H1 (cell line): Measurements from ENCODE around the gene MBD5. TPM values are rescaled to one million over a fixed set of nuclear protein-coding genes. Genes with fewer than 3 reads are reported as not detected.

ENCODE experiments used
- CTCF ChIA-PET: fragments of 300-600 bp; sonication (Branson Sonifier 250); formaldehyde crosslinking; loops from one replicate; lab custom pipeline; 2021; ENCODE audit not compliant: partially characterized antibody; lab: Charles Lee
- POLR2A ChIA-PET: fragments of 300-600 bp; sonication (Branson Sonifier 250); formaldehyde crosslinking; loops from one replicate; lab custom pipeline; 2021; ENCODE audit warnings: inconsistent platforms; ENCODE audit not compliant: partially characterized antibody; lab: Charles Lee
- DNase-seq, 2 experiments: peaks; one replicate each; pipeline versions ENCODE4 v3.0.0 to v3.0.0-alpha.2; 2010 to 2022; ENCODE audit warnings: low spot score in 2 of 2, low read depth in 1 of 2, mixed read lengths in 1 of 2
- FAIRE-seq: peaks from 2 replicates; lab custom pipeline; 2011; peaks lifted over from hg19 to GRCh38; lab: Jason Lieb, UNC
- H2AFZ ChIP-seq: 2 replicates; pipeline ENCODE4 v1.8.1; 2012; ENCODE audit warnings: low read length, inconsistent platforms
- H2AK5ac ChIP-seq: 2 replicates; pipeline ENCODE4 v1.6.1; 2013; ENCODE audit warnings: low read depth, low read length
- H2BK120ac ChIP-seq: replicated peaks from 2 replicates; pipeline ENCODE3; 2013; ENCODE audit warnings: low read depth, low read length, inconsistent platforms
- H2BK12ac ChIP-seq: 2 replicates; pipeline ENCODE4 v1.6.1; 2013; ENCODE audit warnings: low read depth, low read length
- H2BK15ac ChIP-seq: 2 replicates; pipeline ENCODE4 v1.6.1; 2013; ENCODE audit warnings: low read length
- H2BK20ac ChIP-seq: 2 replicates; pipeline ENCODE4 v1.6.1; 2013; ENCODE audit warnings: low read length
- H2BK5ac ChIP-seq: 2 replicates; pipeline ENCODE4 v1.6.1; 2013; ENCODE audit warnings: low read depth, low read length
- H3K14ac ChIP-seq: 2 replicates; pipeline ENCODE4 v1.6.1; 2013; ENCODE audit warnings: inconsistent platforms; ENCODE audit not compliant: insufficient read length
- H3K18ac ChIP-seq: 2 replicates; pipeline ENCODE4 v1.6.1; 2013; ENCODE audit warnings: low read length; ENCODE audit errors: extremely low read depth
- H3K23ac ChIP-seq: 2 replicates; pipeline ENCODE4 v1.6.1; 2013; ENCODE audit warnings: inconsistent platforms; ENCODE audit not compliant: insufficient read length
- H3K23me2 ChIP-seq: 2 replicates; pipeline ENCODE4 v1.6.1; 2013; ENCODE audit warnings: low read depth, low read length
- H3K27ac ChIP-seq: 2 replicates; pipeline ENCODE4 v1.6.1; 2011; ENCODE audit warnings: low read depth, low read length, inconsistent platforms
- H3K27me3 ChIP-seq, 4 experiments: replicated peaks in 1 of 4; 1 replicate in 1 of 4; 2 replicates in 3 of 4; pipeline versions ENCODE4 v1.6.1 to v1.8.1; 2011 to 2013; ENCODE audit warnings: low read length in 3 of 4, mild to moderate bottlenecking in 3 of 4, inconsistent platforms in 2 of 4, mixed read lengths in 2 of 4, moderate library complexity in 1 of 4; ENCODE audit not compliant: control insufficient read depth in 3 of 4, insufficient read depth in 3 of 4; ENCODE audit errors: extremely low read depth in 1 of 4
- H3K36me3 ChIP-seq, 4 experiments: 2 replicates each; pipeline versions ENCODE4 v1.6.1 to v1.8.1; 2011 to 2013; ENCODE audit warnings: mild to moderate bottlenecking in 4 of 4, low read length in 3 of 4, moderate library complexity in 2 of 4, control low read depth in 1 of 4, inconsistent platforms in 1 of 4; ENCODE audit not compliant: insufficient read depth in 4 of 4, control insufficient read depth in 2 of 4
- H3K4ac ChIP-seq: replicated peaks from 2 replicates; pipeline ENCODE3; 2013; ENCODE audit warnings: low read length, low read depth, mixed read lengths, inconsistent platforms; ENCODE audit not compliant: insufficient read length
- H3K4me1 ChIP-seq, 4 experiments: replicated peaks in 1 of 4; 1 replicate in 1 of 4; 2 replicates in 3 of 4; pipeline versions ENCODE4 v1.6.1 to v1.8.1; 2011 to 2013; ENCODE audit warnings: low read length in 3 of 4, inconsistent platforms in 2 of 4, mixed read lengths in 1 of 4; ENCODE audit not compliant: insufficient read depth in 4 of 4, control insufficient read depth in 3 of 4
- H3K4me2 ChIP-seq, 2 experiments: 2 replicates each; pipeline versions ENCODE4 v1.6.1 to v1.8.1; 2011 to 2013; ENCODE audit warnings: low read depth in 2 of 2, low read length in 2 of 2, control low read depth in 1 of 2, inconsistent platforms in 1 of 2, mild to moderate bottlenecking in 1 of 2; ENCODE audit not compliant: insufficient read depth in 1 of 2
- H3K4me3 ChIP-seq, 4 experiments: fragments of 200-600, 300-600 bp in 1 of 4; sonication (generic), shearing (Covaris generic), sonication (Bioruptor Twin) in 1 of 4; 2 replicates each; pipeline versions ENCODE4 v1.5.1 to v1.8.1; 2011 to 2016; ENCODE audit warnings: low read length in 4 of 4, low read depth in 3 of 4, control low read depth in 2 of 4, inconsistent platforms in 2 of 4, mild to moderate bottlenecking in 2 of 4, mixed read lengths in 1 of 4, moderate library complexity in 1 of 4; ENCODE audit not compliant: insufficient read depth in 2 of 4; ENCODE audit errors: extremely low read depth in 1 of 4
- H3K56ac ChIP-seq: replicated peaks from 2 replicates; pipeline ENCODE3; 2013; ENCODE audit warnings: low read depth, mild to moderate bottlenecking, mixed read lengths, low read length, inconsistent platforms; ENCODE audit not compliant: insufficient read length
- H3K79me1 ChIP-seq: 2 replicates; pipeline ENCODE4 v1.6.1; 2013; ENCODE audit warnings: low read depth, low read length, control low read depth
- H3K79me2 ChIP-seq, 2 experiments: 2 replicates each; pipeline versions ENCODE4 v1.6.1 to v1.8.1; 2012 to 2013; ENCODE audit warnings: low read length in 2 of 2, mild to moderate bottlenecking in 2 of 2, inconsistent platforms in 1 of 2; ENCODE audit not compliant: insufficient read depth in 2 of 2, control insufficient read depth in 1 of 2
- H3K9ac ChIP-seq, 4 experiments: replicated peaks in 1 of 4; 1 replicate in 1 of 4; 2 replicates in 3 of 4; pipeline versions ENCODE4 v1.6.1 to v1.8.1; 2011 to 2013; ENCODE audit warnings: low read depth in 3 of 4, low read length in 3 of 4, control low read depth in 2 of 4, mild to moderate bottlenecking in 2 of 4, moderate library complexity in 2 of 4, inconsistent platforms in 1 of 4; ENCODE audit errors: extremely low read depth in 1 of 4
- H3K9me3 ChIP-seq, 2 experiments: 2 replicates each; pipeline versions ENCODE4 v1.6.1 to v1.8.1; 2012 to 2013; ENCODE audit warnings: mild to moderate bottlenecking in 2 of 2, moderate library complexity in 2 of 2, control low read depth in 1 of 2, inconsistent platforms in 1 of 2, low read depth in 1 of 2, low read length in 1 of 2, mixed read lengths in 1 of 2; ENCODE audit not compliant: insufficient read depth in 2 of 2
- H4K20me1 ChIP-seq, 2 experiments: replicated peaks in 1 of 2; 2 replicates each; pipeline versions ENCODE3 to v1.8.1; 2011 to 2013; ENCODE audit warnings: inconsistent platforms in 2 of 2, low read length in 2 of 2, mild to moderate bottlenecking in 1 of 2; ENCODE audit not compliant: insufficient read depth in 2 of 2, control insufficient read depth in 1 of 2
- H4K5ac ChIP-seq: 2 replicates; pipeline ENCODE4 v1.6.1; 2013; ENCODE audit warnings: low read length, low read depth, mixed read lengths, inconsistent platforms; ENCODE audit not compliant: insufficient read length
- H4K8ac ChIP-seq: 2 replicates; pipeline ENCODE4 v1.8.0; 2013; ENCODE audit warnings: mild to moderate bottlenecking, moderate library complexity, low read length, inconsistent platforms; ENCODE audit not compliant: insufficient read depth; ENCODE audit errors: extremely low read depth
- H4K91ac ChIP-seq: replicated peaks from 2 replicates; pipeline ENCODE3; 2013; ENCODE audit warnings: low read length, mixed read lengths, inconsistent platforms; ENCODE audit not compliant: insufficient read length
- CBX8 ChIP-seq: fragments of 300-800, 300-1000 bp; sonication (generic); IDR thresholded peaks from 2 replicates; pipeline ENCODE4 v1.7.1; 2016; ENCODE audit warnings: low read depth, low read length, borderline replicate concordance
- CEBPB ChIP-seq: IDR thresholded peaks from 2 replicates; pipeline ENCODE4 v1.6.1; 2012; ENCODE audit warnings: low read depth, low read length
- CREB1 ChIP-seq: IDR thresholded peaks from 2 replicates; pipeline ENCODE4 v1.6.1; 2012; ENCODE audit warnings: inconsistent platforms
- MAX ChIP-seq: IDR thresholded peaks from 2 replicates; pipeline ENCODE4 v1.6.1; 2012; ENCODE audit warnings: inconsistent platforms
- RAD21 ChIP-seq, 2 experiments: IDR thresholded peaks in 1 of 2; conservative IDR thresholded peaks in 1 of 2; 2 replicates each; pipeline ENCODE4 v1.6.1; 2011; ENCODE audit warnings: low read depth in 2 of 2, low read length in 2 of 2, improper control_type of control experiment in 1 of 2, inconsistent platforms in 1 of 2, mild to moderate bottlenecking in 1 of 2, moderate library complexity in 1 of 2
- TAF1 ChIP-seq: IDR thresholded peaks from 2 replicates; pipeline ENCODE4 v1.6.1; 2011; ENCODE audit warnings: mild to moderate bottlenecking, low read depth, low read length
- WGBS, 2 experiments: shearing (Covaris generic) in 1 of 2; methylation state at CpG; one replicate each; pipeline versions ENCODE4 v1.1.6 to v1.1.7; 2013 to 2015; ENCODE audit warnings: low lambda C conversion rate in 2 of 2, mixed read lengths in 2 of 2, inconsistent platforms in 1 of 2, low coverage in 1 of 2, missing lambda C conversion rate in 1 of 2; ENCODE audit not compliant: insufficient replicate concordance in 2 of 2, insufficient coverage in 1 of 2, insufficient read length in 1 of 2; ENCODE audit errors: extremely low coverage in 1 of 2, missing lambda C conversion rate in 1 of 2; 5-methylcytosine and 5-hydroxymethylcytosine counted together
- polyA plus RNA-seq, 7 experiments: library from polyadenylated mRNA; depleted of rRNA in 3 of 7; stranded (reverse) in 5 of 7; unstranded in 2 of 7; fragments of >200 nt in 5 of 7; fragments of 200-250 nt in 2 of 7; gene quantifications; 1 replicate in 5 of 7; 2 replicates in 1 of 7; 4 replicates in 1 of 7; pipeline versions ENCODE4 v1.2.1 to v1.2.3, GENCODE V29; 2011 to 2013; ENCODE audit warnings: missing spikeins in 2 of 7, mixed read lengths in 2 of 7
- total RNA-seq: library from RNA; stranded (reverse); fragmentation: NEBNext Ultra II Directional; extraction: Animal tissue kit (Norgen Biotek cat#: 25700); gene quantifications from 2 replicates; pipeline ENCODE4 v1.2.1, GENCODE V29; 2021
- TF ChIP-seq, protein P1 (sequence below), 3 experiments: IDR thresholded peaks; 1 replicate in 2 of 3; 2 replicates in 1 of 3; pipeline versions ENCODE4 v1.5.1 to v1.6.1; 2011; ENCODE audit warnings: low read length in 3 of 3, mild to moderate bottlenecking in 3 of 3, inconsistent platforms in 2 of 3, low read depth in 1 of 3, moderate library complexity in 1 of 3; ENCODE audit not compliant: insufficient read depth in 1 of 3; ENCODE audit errors: control extremely low read depth in 1 of 3

Gene MBD5
- total and polyA plus RNA-seq, 2 of the 8 experiments (the other 6 are each of a cell fraction or from before 2014, with no cell fraction given) = 9.7 to 29.4 TPM

- H3K4me3 ChIP-seq = peak overlapping the region in 1 of 4 experiments; percentile 29; a peak in 1 of 8 replicates
- TF ChIP-seq CREB1 (0 out of 2 replicates have a peak, but pooled peaks have one; percentile 19), RAD21 (IDR thresholded peaks at IDR 0.05 in 1 of 2, conservative IDR thresholded peaks at IDR 0.05 in 1 of 2; ENCODE audit: low read depth in 2 of 2, low read length in 2 of 2) (peak; percentile 94 to 98), MAX (peak; percentile 50; the same call in 1 of the 2 replicates), CEBPB (0 out of 2 replicates have a peak, but pooled peaks have one; percentile 7), CBX8 (no peak), TAF1 (no peak)
- TF ChIP-seq, protein P1, sequence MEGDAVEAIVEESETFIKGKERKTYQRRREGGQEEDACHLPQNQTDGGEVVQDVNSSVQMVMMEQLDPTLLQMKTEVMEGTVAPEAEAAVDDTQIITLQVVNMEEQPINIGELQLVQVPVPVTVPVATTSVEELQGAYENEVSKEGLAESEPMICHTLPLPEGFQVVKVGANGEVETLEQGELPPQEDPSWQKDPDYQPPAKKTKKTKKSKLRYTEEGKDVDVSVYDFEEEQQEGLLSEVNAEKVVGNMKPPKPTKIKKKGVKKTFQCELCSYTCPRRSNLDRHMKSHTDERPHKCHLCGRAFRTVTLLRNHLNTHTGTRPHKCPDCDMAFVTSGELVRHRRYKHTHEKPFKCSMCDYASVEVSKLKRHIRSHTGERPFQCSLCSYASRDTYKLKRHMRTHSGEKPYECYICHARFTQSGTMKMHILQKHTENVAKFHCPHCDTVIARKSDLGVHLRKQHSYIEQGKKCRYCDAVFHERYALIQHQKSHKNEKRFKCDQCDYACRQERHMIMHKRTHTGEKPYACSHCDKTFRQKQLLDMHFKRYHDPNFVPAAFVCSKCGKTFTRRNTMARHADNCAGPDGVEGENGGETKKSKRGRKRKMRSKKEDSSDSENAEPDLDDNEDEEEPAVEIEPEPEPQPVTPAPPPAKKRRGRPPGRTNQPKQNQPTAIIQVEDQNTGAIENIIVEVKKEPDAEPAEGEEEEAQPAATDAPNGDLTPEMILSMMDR (IDR thresholded peaks at IDR 0.05; ENCODE audit: control extremely low read depth in 1 of 3, insufficient read depth in 1 of 3, low read depth in 1 of 3, low read length in 3 of 3) = peak; percentile 95 to 98 (median 98)
Measured at GRCh38 chr2:148201075-148202004, 180.4 kb downstream of the MBD5 start.

More at GRCh38 chr2:148201075-148202004, 180.4 kb downstream of the MBD5 start:
- no peak overlapping the region for H3K23ac ChIP-seq
- POLR2A ChIA-PET = no interaction called here
- H3K23me2 ChIP-seq = no peaks in the 10 kb centered on the region
- WGBS, 2 experiments = 33% methylated on average over 15 of the region's 15 CpGs; no CpG with 5 or more reads in 1 of the 2 experiments
- H2BK12ac ChIP-seq = peak overlapping the region; percentile 39; the same call in 1 of the 2 replicates
- no peaks in the 10 kb centered on the region for H3K79me1 ChIP-seq
- no peaks in the 10 kb centered on the region for H4K20me1 ChIP-seq
- peak overlapping the region; percentile 84 for H4K91ac ChIP-seq
- peak overlapping the region; percentile 79 for H4K8ac ChIP-seq
- H3K27ac ChIP-seq = no peak overlapping the region
- peak overlapping the region; percentile 18; the same call in 1 of the 2 replicates for H2BK15ac ChIP-seq
- H3K9ac ChIP-seq = no peak overlapping the region
- H3K14ac ChIP-seq = no peak overlapping the region
- peak overlapping the region; percentile 43; the same call in 1 of the 2 replicates for H3K18ac ChIP-seq
- H2BK120ac ChIP-seq = no peak overlapping the region
- H2BK5ac ChIP-seq = peak overlapping the region; percentile 60; the same call in 1 of the 2 replicates
- no peaks in the 10 kb centered on the region for H3K9me3 ChIP-seq
- peak overlapping the region in 1 of 2 experiments; percentile 36; a peak in 1 of 4 replicates for H3K4me2 ChIP-seq
- FAIRE-seq (peak; percentile 93), DNase-seq (peak; percentile 84 to 86)
- CTCF ChIA-PET = interaction anchor here (0.6 to 4.8 kb wide), 10 partner anchors 9 to 326 kb away, joined by 3 to 54 read pairs (median 4); partner anchors contain the start of genes MBD5 and ORC4
- peak overlapping the region; percentile 82; the same call in 1 of the 2 replicates for H2AFZ ChIP-seq
- no peak overlapping the region for H2AK5ac ChIP-seq
- no peak overlapping the region for H3K56ac ChIP-seq
- no peak overlapping the region for H4K5ac ChIP-seq
- H3K4me1 ChIP-seq = peaks cover 0 to 4% (median 4%) of the 10 kb centered on the region in 4 experiments; a peak in 5 of 7 replicates
- H3K36me3 ChIP-seq = no peaks in the 10 kb centered on the region
- no peak overlapping the region for H3K4ac ChIP-seq
- no peak overlapping the region for H2BK20ac ChIP-seq
- no peaks in the 10 kb centered on the region for H3K27me3 ChIP-seq
- no peaks in the 10 kb centered on the region for H3K79me2 ChIP-seq
